ENCODE measurements around the gene SMAP1. TPM values are rescaled to one million over a fixed set of nuclear protein-coding genes. Genes with fewer than 3 reads are reported as not detected.

Gene SMAP1
- total RNA-seq, 1 donor from 2014 or later: 40.4 TPM

DNA sequence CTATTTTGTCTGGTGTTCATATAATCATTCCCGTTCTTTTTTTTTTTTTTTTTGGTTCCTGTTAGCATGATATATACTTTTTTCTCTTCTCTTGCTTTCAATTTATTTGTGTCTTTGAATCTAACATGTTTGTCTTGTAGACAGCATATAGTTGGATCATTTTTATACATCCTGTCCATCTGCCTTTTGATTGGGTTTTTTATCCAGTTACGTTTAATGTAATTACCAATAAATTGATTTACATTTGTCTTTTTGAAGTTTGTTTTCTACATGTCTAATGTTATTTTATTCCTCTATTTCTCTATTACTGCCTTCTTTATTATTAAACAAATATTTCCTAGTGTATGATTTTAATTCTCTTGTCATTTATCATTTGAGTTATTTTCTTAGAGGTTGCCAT is 204.8 kb downstream of the SMAP1 start:
- Mint-ChIP-seq H3K27ac (ENCODE audit: unreplicated experiment) (no peak overlapping the region), H3K27me3 (ENCODE audit: unreplicated experiment) (no peaks in the 10 kb centered on the region), H3K4me3 (ENCODE audit: unreplicated experiment) (no peak overlapping the region), H3K36me3 (ENCODE audit: low read depth, unreplicated experiment) (peaks cover 3% of the 10 kb centered on the region), H3K4me1 (ENCODE audit: unreplicated experiment) (no peaks in the 10 kb centered on the region), H3K9me3 (ENCODE audit: unreplicated experiment) (no peaks in the 10 kb centered on the region)
- TF ChIP-seq, protein P1, sequence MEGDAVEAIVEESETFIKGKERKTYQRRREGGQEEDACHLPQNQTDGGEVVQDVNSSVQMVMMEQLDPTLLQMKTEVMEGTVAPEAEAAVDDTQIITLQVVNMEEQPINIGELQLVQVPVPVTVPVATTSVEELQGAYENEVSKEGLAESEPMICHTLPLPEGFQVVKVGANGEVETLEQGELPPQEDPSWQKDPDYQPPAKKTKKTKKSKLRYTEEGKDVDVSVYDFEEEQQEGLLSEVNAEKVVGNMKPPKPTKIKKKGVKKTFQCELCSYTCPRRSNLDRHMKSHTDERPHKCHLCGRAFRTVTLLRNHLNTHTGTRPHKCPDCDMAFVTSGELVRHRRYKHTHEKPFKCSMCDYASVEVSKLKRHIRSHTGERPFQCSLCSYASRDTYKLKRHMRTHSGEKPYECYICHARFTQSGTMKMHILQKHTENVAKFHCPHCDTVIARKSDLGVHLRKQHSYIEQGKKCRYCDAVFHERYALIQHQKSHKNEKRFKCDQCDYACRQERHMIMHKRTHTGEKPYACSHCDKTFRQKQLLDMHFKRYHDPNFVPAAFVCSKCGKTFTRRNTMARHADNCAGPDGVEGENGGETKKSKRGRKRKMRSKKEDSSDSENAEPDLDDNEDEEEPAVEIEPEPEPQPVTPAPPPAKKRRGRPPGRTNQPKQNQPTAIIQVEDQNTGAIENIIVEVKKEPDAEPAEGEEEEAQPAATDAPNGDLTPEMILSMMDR (IDR thresholded peaks at IDR 0.05; ENCODE audit: unreplicated experiment): no peak
- no peak for DNase-seq (ENCODE audit: low spot score)

DNA sequence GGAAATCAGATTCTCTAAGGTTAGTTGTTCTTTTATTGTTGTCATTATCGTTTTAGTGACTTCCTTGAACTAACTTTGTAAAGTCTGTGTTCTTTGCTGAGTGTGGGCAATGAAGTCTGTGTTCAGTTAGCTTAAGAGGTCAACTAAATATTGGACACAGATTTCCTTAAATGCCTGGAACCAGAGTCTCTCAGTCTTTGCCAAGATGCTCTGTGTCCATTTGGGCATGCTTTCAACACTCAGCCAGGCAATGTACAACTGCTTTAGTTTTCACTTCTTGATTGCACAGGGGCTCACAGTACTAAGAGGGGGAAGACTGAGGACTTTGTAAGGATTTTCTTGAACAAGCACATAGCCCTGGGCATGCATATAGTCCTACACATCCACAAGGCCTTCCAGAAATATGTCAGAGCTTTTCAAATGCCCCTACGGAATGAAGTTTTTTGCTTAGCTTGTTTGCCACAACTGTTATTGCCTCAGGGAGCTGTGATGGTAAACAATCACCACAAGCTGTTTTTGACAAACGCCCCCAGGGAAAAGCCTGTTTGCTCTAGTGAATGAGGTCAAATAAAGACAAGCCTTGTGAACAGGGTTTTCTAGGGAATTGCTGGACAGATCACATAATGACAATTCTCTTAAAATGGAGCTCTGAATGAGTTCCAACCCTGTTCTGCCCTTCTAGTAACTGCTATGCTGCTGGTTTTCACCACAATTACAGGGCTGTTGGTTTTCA is 206.7 kb downstream of the SMAP1 start:
- no peak for DNase-seq (ENCODE audit: low spot score)
- H3K4me3 Mint-ChIP-seq (ENCODE audit: unreplicated experiment): no peak overlapping the region
- TF ChIP-seq, protein P1 (IDR thresholded peaks at IDR 0.05; ENCODE audit: unreplicated experiment): no peak
- H3K36me3 Mint-ChIP-seq (ENCODE audit: low read depth, unreplicated experiment): peaks cover 3% of the 10 kb centered on the region
- no peaks in the 10 kb centered on the region for H3K9me3 Mint-ChIP-seq (ENCODE audit: unreplicated experiment)
- no peak overlapping the region for H3K27ac Mint-ChIP-seq (ENCODE audit: unreplicated experiment)
- no peaks in the 10 kb centered on the region for H3K27me3 Mint-ChIP-seq (ENCODE audit: unreplicated experiment)
- no peaks in the 10 kb centered on the region for H3K4me1 Mint-ChIP-seq (ENCODE audit: unreplicated experiment)

DNA sequence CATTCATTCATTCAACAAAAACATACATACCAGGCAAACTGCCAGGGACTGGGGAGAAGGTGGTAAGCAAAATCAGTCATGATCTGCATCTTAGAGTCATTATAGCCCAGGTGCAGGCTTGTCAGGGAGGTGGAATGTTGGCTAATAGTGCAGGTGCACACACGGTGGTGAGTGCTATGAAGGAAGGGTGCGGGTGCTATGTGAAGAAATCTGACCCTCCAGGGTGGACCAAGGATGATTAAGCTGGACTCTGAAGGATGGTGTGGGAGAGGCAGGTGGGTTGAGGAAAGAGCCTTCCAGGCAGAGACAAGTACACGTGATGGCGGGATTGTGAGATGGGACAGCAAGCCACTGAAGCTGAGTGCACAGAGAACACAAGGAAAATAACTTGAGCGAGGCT is 211.8 kb downstream of the SMAP1 start:
- Mint-ChIP-seq H3K4me3 (ENCODE audit: unreplicated experiment) (peak overlapping the region; percentile 1), H3K36me3 (ENCODE audit: low read depth, unreplicated experiment) (no peaks in the 10 kb centered on the region), H3K4me1 (ENCODE audit: unreplicated experiment) (no peaks in the 10 kb centered on the region), H3K27ac (ENCODE audit: unreplicated experiment) (no peak overlapping the region), H3K27me3 (ENCODE audit: unreplicated experiment) (peaks cover 3% of the 10 kb centered on the region), H3K9me3 (ENCODE audit: unreplicated experiment) (no peaks in the 10 kb centered on the region)
- no peak for DNase-seq (ENCODE audit: low spot score)
- TF ChIP-seq, protein P1 (IDR thresholded peaks at IDR 0.05; ENCODE audit: unreplicated experiment): no peak

DNA sequence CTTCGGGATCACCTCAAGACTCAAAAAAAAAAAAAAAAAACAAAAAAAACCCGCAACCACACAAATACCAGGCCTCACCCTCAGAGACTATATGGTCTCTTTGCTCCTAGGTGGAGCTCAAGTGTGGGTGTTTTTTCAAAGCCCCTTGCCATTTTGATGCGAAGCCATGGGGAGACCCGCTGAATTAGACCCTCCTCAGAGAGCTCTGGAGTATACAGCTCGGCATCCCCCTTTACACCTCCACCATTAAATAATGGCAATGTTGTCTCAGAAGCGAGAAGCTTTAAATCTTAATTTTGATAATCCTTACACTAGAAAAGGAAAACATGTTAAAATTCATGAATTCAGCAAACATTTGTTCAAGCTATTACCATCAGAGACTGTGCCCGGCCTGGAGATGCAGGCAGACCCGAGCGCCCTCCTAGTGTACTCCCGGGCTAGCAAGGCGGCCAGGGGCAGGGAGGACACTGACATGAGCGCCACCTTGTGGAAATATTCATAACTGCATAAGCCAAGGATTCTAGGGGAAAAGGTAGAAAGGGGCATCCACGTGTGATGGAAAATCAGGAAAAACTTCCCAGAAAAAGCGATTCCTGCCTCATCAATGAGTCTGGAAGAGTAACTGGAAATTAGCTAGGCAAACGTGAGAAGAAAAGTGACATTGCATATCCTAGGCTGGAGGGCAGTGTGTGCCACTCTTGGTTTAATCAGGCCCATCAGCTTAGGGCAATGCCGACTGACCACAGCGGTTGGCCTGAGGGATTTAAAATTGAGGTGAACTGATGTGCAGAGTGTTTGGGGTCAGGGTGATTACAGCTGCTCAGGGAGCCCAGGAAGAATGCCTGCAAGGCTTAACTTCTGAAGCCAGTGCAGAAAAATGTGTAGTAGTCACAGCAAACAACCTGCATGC is 216.6 kb downstream of the SMAP1 start:
- peak; percentile 79 for DNase-seq (ENCODE audit: low spot score)
- H3K9me3 Mint-ChIP-seq (ENCODE audit: unreplicated experiment): no peaks in the 10 kb centered on the region
- H3K4me1 Mint-ChIP-seq (ENCODE audit: unreplicated experiment): no peaks in the 10 kb centered on the region
- peaks cover 6% of the 10 kb centered on the region for H3K27me3 Mint-ChIP-seq (ENCODE audit: unreplicated experiment)
- no peak overlapping the region for H3K4me3 Mint-ChIP-seq (ENCODE audit: unreplicated experiment)
- no peak overlapping the region for H3K27ac Mint-ChIP-seq (ENCODE audit: unreplicated experiment)
- TF ChIP-seq, protein P1 (IDR thresholded peaks at IDR 0.05; ENCODE audit: unreplicated experiment): peak; percentile 92
- H3K36me3 Mint-ChIP-seq (ENCODE audit: low read depth, unreplicated experiment): no peaks in the 10 kb centered on the region

DNA sequence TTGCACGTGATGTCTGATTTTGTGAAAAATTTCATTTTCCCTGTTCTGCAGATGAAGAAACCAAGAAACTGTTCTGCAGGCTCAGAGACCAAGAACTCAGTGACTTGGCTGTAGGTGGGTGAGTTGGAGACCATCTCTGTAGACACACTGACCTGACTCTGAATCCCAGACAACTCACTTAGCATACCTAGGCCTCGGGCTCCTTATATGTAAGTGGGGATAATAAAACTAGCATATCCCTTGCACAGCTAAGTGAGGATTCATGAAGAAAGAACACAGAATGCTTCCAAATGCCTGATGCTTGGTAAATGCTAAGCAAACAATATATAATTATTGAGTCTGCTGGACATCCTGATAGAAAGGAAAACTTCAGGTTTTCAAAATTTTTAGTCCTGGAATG is 218.4 kb downstream of the SMAP1 start:
- Mint-ChIP-seq H3K36me3 (ENCODE audit: low read depth, unreplicated experiment) (no peaks in the 10 kb centered on the region), H3K4me3 (ENCODE audit: unreplicated experiment) (no peak overlapping the region), H3K27ac (ENCODE audit: unreplicated experiment) (no peak overlapping the region), H3K4me1 (ENCODE audit: unreplicated experiment) (no peaks in the 10 kb centered on the region), H3K9me3 (ENCODE audit: unreplicated experiment) (no peaks in the 10 kb centered on the region), H3K27me3 (ENCODE audit: unreplicated experiment) (peaks cover 9% of the 10 kb centered on the region)
- DNase-seq (ENCODE audit: low spot score): no peak
- TF ChIP-seq, protein P1 (IDR thresholded peaks at IDR 0.05; ENCODE audit: unreplicated experiment): no peak
